Myocyte (in vitro differentiated cells): ENCODE results near the gene UBE2M. TPM values are rescaled to one million over a fixed set of nuclear protein-coding genes. Genes with fewer than 3 reads are reported as not detected.

ENCODE experiments used
- DNase-seq: peaks from one replicate; pipeline ENCODE4 v3.0.0-alpha.2; 2012; ENCODE audit warnings: low read depth
- total RNA-seq: library from RNA; depleted of rRNA; stranded (reverse); fragments of >200 nt; gene quantifications from 2 replicates; pipeline ENCODE4 v1.2.3, GENCODE V29; 2014

UBE2M gene
- total RNA-seq, 1 donor from 2014 or later: 92.4 TPM

DNA sequence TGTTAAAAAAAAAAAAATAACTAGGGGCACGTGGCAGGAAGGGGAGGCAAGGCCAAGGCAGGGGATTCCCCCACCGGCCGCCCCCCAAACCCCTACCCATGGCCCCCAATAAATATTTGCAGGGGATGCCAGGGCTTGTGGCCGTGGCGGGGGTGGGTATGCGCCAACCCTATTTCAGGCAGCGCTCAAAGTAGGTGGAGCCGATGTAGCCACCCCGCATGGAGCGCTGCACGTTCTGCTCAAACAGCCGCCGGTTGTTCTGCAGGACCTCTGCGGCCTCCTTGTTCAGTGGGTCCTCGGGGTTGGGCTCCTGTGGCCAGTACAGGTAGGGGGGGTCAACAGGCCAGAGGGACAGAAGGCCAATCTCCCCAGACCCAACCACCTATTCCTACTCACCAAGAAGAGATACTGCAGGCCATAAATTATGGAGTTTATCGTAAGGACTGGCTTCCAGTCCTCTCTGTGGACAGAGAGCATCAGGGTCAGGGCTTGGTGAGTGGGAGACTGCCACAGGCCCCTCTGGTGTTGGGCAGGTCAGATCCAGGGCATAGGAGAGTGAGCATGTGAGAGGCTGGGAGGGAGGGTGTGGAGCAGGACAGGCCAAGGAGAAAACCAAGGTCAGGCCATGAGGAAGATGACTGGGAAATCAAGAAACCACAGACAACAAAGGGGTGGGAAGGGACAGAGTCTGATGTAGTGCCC lies 2.3 kb downstream of the UBE2M start:
- DNase-seq: no peak

DNA sequence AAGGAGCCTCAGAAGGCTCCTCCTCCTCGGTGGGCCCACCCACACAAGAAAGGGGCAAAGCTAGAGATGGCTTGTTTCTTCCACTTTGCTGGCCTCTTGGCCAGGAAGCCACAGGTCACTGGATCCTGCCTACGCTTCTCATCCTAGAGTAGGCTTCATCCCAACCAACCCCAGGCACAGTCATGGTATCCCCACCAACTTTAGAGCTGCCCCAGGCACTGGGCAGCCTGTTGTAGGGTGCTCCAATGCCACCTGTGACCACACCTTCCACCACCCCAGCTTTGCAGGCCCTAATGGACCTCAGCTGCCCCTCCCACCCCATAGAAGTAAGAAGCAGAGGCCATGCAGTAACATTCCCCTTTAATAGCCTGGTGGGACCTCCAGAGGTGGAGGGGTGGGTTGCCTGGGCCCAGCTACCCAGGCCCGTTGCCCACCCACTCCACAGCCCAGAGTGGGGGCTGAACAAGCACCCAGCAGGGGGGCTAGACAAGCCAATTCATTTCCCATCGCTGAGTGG lies 3.0 kb downstream of the UBE2M start:
- DNase-seq: no peak

DNA sequence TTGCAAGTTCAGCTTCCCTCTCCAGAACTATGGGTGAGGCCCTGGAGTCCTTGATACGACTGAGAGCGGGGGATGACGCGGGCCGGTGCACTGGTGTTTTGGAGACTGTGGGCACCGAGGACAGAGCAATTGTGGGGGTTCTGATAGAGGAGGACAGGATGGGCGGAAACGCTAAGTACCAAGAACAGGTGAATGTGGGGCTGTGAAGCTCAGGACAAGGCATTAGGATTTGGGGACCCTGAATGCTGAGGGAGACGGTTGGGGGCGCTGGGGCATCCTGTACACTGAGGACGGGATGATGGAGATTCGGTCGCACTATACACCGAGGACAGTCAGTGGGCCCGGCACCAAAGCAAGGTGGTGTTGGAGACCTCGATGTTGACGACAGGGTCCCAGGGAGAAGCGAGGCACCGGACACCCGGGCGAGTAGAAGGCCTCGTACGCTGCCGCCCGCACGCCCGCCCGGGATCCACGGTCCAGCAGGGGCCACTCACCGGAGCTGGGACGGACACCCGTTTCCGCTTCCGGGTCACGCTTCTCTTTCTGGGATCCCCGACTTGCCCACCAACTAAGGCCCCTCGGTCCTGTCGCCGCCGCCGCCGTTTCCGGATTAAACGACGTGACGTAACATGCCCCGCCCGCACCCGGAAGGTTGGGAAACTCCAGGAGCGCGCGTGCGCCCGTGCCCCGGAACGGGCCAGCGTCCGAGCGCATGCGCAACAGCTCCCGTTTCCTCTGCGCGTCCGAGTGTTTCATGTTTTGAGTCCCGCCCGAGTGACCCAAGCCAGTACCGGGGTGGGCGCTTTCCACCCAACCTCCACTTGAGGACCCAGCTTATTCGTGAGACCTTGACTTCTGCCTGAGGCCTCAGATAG lies 3.7 kb downstream of the UBE2M start, which contains the start of gene CHMP2A:
Gene CHMP2A, minus strand, starts transcription at position 612 of the 875 bp plus-strand sequence. CDS start 893 bp downstream, outside the sequence.
- peak; percentile 98 for DNase-seq

DNA sequence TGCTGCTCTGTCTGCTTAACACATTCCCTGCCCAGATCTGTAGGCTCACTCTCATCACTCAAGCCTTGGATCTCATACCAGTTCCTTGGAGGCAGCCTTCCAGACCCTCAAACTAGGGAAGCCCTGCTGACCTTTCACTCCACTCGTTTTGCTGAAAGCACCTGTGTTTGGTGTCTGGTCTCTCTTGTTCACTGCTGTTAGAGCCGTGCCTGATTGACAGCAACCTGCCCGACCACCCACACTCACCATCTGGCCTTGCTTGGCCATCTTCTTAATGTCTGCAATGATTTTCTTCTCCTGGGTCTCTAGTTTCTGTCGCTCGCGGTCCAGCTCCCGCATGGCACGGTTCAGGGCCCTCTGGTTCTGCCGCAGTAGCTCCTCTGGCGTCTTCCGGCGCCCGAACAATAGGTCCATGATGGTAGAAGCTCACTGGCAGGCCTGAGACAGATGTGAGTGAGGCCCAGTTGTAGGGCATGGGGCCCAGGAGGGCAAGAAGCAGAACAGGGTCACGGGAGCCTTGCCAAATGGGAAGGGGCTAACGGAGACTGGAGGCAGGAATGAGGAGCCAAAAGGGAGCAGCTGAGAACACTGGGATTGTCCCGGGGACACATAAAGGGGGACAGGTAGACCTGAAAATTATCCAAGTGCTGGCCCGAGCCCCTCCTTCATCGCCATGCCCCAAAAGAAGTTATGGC lies 4.5 kb downstream of the UBE2M start:
- no peak for DNase-seq

DNA sequence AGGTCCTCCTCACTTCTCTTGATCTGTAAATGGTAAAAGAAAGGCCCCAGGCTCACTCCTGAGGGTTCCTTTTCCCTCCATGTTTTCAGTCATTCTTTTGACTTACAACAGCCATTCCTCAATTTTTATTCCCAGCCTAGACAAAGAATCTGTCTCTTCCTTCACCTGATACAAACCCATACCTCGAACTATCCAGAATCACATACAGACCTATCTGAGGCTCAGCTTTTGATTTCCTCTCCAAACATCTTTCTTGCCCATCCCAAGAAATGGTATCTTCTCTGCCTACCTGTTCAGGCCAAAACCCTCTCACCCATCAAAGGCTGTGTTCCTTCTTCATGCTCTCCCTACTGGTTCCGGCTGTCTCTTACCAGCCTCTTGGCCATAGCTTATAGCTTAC lies 5.8 kb downstream of the UBE2M start:
- DNase-seq: no peak

DNA sequence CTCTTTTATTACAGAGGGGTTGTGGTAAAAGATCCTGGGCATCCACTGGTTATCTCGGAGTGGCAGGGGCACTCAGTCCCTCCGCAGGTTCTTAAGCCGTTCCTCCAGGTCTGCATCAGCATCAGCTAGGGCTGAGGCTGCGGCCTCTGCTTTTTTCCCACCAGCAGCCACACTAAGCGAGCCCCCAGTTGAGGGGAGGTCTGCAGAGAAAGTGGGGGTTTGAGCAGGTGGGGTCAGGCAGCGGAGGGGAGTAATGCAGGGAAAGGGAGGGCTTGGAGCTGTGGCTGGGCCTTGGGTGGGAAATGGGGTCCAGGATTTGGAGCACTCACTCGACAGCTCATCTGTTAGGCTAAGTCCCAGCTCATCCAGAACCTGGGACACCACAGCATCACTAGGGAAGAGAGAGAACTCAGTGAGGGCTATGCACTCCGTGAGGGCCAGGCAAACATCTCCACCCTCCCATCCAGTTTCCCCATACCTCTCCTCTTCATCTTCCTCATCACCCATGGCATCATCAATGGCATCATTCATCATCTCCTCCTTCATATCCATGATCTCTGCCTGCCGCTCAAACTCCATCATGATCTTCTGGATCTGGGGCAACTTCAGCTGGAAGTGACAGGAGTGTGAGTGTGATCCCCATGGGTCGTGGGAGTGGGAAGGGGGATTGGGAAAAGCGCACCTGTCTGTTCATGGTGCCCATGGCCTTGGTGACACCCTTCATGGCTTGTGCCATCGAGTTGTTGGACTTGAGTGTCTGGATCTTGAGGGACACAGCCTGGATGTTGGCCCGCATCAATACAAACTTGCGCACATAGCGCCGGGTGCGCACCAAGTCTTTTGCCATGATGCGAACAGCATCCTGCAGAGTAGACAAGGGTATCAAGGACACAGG lies 6.6 kb downstream of the UBE2M start:
- DNase-seq: no peak

DNA sequence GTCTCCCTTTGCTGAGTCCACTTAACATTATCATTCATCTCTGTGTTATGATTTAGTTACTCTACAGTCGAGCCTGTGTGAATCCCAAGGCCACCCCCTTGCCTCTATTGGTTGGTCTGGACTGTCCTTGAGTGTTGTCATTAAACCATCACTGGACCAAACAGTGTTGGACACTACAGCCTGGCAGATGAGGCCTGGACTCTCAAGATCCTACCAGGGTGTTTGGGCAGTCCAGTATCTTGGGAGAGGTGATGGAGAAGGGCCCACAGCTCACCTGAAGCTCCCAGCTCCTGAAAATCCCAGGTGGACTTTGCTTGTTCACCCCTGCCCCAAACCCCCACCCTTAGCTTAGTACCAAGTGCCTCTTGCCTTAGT lies 7.3 kb downstream of the UBE2M start:
- DNase-seq: no peak

DNA sequence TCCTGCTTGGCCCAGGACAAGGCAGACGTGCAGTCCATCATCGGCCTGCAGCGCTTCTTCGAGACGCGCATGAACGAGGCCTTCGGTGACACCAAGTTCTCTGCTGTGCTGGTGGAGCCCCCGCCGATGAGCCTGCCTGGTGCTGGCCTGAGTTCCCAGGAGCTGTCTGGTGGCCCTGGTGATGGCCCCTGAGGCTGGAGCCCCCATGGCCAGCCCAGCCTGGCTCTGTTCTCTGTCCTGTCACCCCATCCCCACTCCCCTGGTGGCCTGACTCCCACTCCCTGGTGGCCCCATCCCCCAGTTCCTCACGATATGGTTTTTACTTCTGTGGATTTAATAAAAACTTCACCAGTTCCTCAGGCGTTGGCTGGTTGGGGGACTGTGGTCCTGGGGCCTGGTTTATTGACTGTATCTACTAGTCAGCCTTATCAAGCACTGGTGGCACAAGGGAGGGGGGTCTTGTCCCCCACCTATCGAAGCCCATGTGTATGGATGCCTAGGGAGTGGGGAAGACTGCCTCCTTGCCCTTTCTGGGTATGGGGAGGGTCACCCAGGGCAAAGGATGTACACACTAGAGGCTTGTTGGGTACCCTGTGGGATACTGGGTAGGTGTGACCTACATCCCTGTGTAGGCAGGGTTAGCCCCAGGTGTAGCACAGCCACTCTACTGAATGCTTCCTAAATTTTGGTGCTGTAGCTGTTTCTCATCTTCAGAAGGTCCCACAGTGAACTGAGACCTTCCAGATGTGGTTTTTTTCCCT lies 7.9 kb downstream of the UBE2M start:
- no peak for DNase-seq

DNA sequence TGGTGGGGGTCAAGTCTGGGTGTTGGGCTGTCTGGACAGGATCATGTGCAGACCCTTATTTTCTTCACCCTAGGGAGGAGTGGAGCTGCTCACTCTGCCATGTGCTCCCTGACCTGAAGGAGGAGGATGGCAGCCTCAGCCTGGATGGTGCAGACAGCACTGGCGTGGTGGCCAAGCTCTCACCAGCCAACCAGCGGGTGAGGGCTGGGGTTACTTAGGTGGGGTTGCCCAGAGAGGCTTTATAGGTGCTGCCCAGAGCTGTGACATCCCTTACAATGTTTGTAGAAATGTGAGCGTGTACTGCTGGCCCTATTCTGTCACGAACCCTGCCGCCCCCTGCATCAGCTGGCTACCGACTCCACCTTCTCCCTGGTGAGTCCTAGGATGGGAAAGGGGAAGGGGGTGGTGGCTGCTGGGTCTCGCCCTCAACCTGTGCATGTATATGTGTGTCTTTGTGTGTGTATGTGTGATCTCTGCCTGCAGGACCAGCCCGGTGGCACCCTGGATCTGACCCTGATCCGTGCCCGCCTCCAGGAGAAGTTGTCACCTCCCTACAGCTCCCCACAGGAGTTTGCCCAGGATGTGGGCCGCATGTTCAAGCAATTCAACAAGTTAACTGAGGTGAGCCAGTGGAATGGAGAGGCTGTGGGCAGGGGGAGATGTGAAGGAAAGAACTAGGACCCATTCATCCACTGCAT lies 8.6 kb downstream of the UBE2M start:
- no peak for DNase-seq

DNA sequence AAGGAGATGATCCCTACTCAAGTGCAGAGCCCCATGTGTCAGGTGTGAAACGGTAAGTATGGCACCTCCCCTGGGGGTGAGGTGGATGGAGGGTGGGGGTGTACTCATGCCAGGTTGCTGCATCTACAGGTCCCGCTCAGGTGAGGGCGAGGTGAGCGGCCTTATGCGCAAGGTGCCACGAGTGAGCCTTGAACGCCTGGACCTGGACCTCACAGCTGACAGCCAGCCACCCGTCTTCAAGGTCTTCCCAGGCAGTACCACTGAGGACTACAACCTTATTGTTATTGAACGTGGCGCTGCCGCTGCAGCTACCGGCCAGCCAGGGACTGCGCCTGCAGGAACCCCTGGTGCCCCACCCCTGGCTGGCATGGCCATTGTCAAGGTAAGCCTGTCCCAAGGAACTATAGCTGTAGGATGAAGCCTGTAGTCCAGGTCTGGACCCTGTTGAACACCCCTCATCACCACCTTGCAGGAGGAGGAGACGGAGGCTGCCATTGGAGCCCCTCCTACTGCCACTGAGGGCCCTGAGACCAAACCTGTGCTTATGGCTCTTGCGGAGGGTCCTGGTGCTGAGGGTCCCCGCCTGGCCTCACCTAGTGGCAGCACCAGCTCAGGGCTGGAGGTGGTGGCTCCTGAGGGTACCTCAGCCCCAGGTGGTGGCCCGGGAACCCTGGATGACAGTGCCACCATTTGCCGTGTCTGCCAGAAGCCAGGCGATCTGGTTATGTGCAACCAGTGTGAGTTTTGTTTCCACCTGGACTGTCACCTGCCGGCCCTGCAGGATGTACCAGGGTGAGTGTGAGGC lies 9.3 kb downstream of the UBE2M start:
- no peak for DNase-seq

DNA sequence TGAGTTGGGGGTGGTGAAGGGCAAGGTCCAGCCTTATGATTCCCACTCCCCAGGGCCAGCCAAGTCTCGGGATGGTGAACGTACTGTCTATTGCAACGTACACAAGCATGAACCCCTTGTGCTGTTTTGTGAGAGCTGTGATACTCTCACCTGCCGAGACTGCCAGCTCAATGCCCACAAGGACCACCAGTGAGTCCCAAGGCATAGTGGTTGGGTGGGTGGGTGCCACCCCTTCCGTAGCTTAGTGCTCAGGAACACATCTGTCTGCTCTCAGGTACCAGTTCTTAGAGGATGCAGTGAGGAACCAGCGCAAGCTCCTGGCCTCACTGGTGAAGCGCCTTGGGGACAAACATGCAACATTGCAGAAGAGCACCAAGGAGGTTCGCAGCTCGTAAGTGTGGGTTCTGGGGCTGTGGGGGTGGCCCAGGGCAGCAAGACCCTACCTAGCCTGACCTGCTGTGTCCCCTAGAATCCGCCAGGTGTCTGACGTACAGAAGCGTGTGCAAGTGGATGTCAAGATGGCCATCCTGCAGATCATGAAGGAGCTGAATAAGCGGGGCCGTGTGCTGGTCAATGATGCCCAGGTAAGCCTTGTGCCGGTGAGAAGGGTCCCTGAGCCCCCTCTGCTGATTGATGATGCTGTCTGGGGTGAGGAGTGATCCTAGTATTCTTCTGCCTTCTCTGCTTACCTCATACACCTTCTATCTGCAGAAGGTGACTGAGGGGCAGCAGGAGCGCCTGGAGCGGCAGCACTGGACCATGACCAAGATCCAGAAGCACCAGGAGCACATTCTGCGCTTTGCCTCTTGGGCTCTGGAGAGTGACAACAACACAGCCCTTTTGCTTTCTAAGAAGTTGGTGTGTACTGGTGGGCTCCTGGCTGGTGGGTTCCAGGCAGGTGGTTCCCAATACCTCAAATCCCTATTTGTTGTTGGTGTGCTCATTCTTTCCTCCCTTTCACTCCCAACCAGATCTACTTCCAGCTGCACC lies 10.8 kb downstream of the UBE2M start:
- no peak for DNase-seq

DNA sequence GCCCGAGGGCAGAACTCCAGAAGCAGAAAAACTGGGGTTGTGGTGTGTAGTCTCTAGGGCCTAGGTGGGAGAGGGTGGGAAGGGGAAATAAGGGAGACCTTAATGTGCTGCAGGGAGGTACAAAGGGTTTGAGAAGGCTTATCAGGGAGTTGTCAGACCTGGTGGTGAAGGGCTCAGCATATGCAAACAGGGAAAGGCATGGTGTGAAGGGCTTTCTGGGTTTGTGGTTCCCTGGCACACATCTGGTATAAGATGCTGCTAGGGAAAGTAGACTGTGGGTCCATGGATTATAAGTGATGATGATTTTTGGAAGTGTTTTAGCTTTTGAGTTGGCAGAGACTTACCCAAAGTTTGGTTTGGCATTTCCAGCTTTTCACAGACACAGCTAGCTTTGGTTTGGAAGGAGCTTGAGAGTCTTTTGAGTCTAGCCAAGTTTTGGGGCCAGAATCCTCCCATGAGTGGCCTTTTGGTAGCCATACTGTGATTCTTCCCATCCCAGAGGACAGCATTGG lies 12.3 kb downstream of the UBE2M start:
- DNase-seq: no peak

DNA sequence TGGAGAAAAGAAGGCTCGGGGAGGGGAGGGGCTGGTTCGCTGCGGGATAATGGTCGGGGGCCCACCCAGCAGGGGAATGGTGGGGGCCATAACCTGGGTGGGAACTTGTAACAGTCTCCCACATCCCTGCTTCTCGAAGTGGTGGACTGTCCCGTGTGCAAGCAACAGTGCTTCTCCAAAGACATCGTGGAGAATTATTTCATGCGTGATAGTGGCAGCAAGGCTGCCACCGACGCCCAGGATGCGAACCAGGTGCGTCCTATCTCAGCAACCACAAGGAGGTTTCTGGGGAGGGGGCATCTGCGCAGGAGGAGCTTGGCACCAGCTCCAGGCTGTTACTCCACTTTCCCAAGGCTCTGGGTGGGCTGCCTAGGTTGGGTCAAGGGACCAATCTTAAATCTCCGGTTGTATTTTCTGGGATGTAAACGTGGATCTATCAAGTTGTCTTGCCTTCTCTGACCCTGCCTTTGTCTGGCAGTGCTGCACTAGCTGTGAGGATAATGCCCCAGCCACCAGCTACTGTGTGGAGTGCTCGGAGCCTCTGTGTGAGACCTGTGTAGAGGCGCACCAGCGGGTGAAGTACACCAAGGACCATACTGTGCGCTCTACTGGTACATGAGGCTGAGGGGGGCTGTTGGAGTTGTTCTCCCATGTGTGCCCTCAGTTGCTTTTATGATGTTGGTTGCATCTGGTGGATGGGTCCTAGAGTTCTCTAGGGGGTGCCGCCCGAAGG lies 13.0 kb downstream of the UBE2M start:
- DNase-seq: no peak

DNA sequence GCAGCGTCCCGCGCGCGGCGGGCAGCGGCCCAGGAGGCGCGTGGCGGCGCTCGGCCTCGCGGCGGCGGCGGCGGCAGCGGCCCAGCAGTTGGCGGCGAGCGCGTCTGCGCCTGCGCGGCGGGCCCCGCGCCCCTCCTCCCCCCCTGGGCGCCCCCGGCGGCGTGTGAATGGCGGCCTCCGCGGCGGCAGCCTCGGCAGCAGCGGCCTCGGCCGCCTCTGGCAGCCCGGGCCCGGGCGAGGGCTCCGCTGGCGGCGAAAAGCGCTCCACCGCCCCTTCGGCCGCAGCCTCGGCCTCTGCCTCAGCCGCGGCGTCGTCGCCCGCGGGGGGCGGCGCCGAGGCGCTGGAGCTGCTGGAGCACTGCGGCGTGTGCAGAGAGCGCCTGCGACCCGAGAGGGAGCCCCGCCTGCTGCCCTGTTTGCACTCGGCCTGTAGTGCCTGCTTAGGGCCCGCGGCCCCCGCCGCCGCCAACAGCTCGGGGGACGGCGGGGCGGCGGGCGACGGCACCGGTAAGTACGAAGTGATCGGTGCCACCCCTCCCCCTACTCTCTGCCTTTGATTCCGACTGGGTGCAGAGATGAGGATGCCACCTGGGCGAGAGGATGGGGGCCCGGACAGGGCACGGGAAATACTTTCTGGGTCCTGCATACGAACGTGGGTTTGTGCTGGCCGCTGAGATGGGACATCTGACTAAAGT lies 13.7 kb downstream of the UBE2M start:
- DNase-seq: peak; percentile 71

DNA sequence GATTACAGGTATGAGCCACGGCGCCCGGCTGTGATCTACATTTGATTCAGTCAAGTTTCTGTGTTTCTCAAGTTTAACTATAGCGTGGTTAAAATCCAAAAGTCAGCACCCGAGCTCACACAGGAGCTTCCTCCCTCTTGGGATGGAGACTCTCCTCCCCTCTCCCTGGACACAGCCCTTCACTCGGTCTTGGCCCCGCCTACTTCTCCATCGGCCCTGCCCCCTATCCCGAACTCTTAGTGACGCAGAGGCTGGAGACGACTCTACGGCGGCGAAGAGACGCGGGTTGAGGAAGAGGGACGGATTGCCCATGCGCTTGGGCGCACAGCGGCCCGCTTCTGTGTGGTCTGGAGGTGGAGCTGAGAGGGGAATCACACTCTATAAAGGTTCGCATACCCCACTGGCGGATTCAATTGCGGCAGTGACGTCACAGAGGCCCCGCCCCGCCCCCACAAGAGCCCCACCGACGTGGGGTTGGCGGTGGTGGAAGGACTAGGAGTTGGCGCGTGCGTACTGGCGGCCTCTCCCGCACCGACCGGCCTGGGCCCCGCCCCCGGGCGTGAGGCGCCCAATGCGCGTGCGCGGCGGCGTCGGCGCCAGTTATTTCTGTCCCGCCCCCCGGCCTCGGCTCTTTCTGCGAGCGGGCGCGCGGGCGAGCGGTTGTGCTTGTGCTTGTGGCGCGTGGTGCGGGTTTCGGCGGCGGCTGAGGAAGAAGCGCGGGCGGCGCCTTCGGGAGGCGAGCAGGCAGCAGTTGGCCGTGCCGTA lies 14.4 kb downstream of the UBE2M start, which contains the start of gene TRIM28:
Gene TRIM28, plus strand, starts transcription at position 239 of the 765 bp plus-strand sequence. CDS start 694 bp downstream, outside the sequence.
- peak; percentile 99 for DNase-seq
